H9 (cell line): ENCODE data around the gene CTCF. TPM values are rescaled to one million over a fixed set of nuclear protein-coding genes. Genes with fewer than 3 reads are reported as not detected.
A peak's percentile ranks its signal among the peaks of the same experiment; 100 is the strongest.

Experiments
- DNase-seq: peaks from one replicate; pipeline ENCODE4 v3.0.0-alpha.2; 2017
- H2AFZ ChIP-seq: one replicate; pipeline ENCODE4 v1.6.1; 2013; ENCODE audit warnings: mild to moderate bottlenecking, low read length, control low read depth, moderate library complexity
- H2AK5ac ChIP-seq: 2 replicates; pipeline ENCODE4 v1.6.1; 2013; ENCODE audit warnings: low read length, control low read depth, mixed read lengths; ENCODE audit not compliant: insufficient read length
- H2BK120ac ChIP-seq: one replicate; pipeline ENCODE4 v1.6.1; 2013; ENCODE audit warnings: low read depth, mild to moderate bottlenecking, low read length, control low read depth, inconsistent platforms; ENCODE audit not compliant: poor library complexity, severe bottlenecking
- H2BK12ac ChIP-seq: 2 replicates; pipeline ENCODE4 v1.6.1; 2013; ENCODE audit warnings: low read length, control low read depth, mixed read lengths, low read depth; ENCODE audit not compliant: insufficient read length
- H2BK15ac ChIP-seq: 2 replicates; pipeline ENCODE4 v1.6.1; 2013; ENCODE audit warnings: low read depth, low read length, control low read depth
- H2BK20ac ChIP-seq: one replicate; pipeline ENCODE4 v1.6.1; 2013; ENCODE audit warnings: low read depth, mild to moderate bottlenecking, low read length, control low read depth, inconsistent platforms; ENCODE audit not compliant: poor library complexity, severe bottlenecking
- H2BK5ac ChIP-seq: 2 replicates; pipeline ENCODE4 v1.6.1; 2013; ENCODE audit warnings: low read length, control low read depth, mixed read lengths; ENCODE audit not compliant: insufficient read length
- H3K14ac ChIP-seq: 2 replicates; pipeline ENCODE4 v1.6.1; 2013; ENCODE audit warnings: low read length, control low read depth; ENCODE audit not compliant: insufficient read depth
- H3K18ac ChIP-seq: 2 replicates; pipeline ENCODE4 v1.6.1; 2013; ENCODE audit warnings: low read depth, mild to moderate bottlenecking, mixed read lengths, low read length, control low read depth; ENCODE audit not compliant: insufficient read length
- H3K23ac ChIP-seq: 2 replicates; pipeline ENCODE4 v1.6.1; 2013; ENCODE audit warnings: low read length, control low read depth, mixed read lengths, low read depth; ENCODE audit not compliant: insufficient read length
- H3K23me2 ChIP-seq: 2 replicates; pipeline ENCODE4 v1.6.1; 2013; ENCODE audit warnings: low read depth, mild to moderate bottlenecking, mixed read lengths, low read length, control low read depth; ENCODE audit not compliant: insufficient read length, poor library complexity, severe bottlenecking
- H3K27ac ChIP-seq: 2 replicates; pipeline ENCODE4 v1.5.1; 2013; ENCODE audit warnings: low read length, control low read depth, mixed read lengths, low read depth; ENCODE audit not compliant: insufficient read length
- H3K27me3 ChIP-seq: 2 replicates; pipeline ENCODE4 v1.6.1; 2013; ENCODE audit warnings: low read length, control low read depth, inconsistent platforms; ENCODE audit not compliant: insufficient read depth
- H3K4ac ChIP-seq: 2 replicates; pipeline ENCODE4 v1.6.1; 2013; ENCODE audit warnings: low read depth, mild to moderate bottlenecking, control low read depth, inconsistent platforms, low read length, moderate library complexity
- H3K4me1 ChIP-seq: 2 replicates; pipeline ENCODE4 v1.6.1; 2013; ENCODE audit warnings: low read length, control low read depth, inconsistent platforms; ENCODE audit not compliant: insufficient read depth
- H3K4me2 ChIP-seq: 2 replicates; pipeline ENCODE4 v1.6.1; 2013; ENCODE audit warnings: low read length, control low read depth, mixed read lengths; ENCODE audit not compliant: insufficient read length, insufficient read depth
- H3K56ac ChIP-seq: 2 replicates; pipeline ENCODE4 v1.6.1; 2013; ENCODE audit warnings: low read depth, mild to moderate bottlenecking, mixed read lengths, low read length, control low read depth; ENCODE audit not compliant: insufficient read length
- H3K79me1 ChIP-seq: 2 replicates; pipeline ENCODE4 v1.6.1; 2013; ENCODE audit warnings: low read depth, mild to moderate bottlenecking, moderate library complexity, low read length, control low read depth, inconsistent platforms; ENCODE audit not compliant: insufficient read depth, poor library complexity, severe bottlenecking
- H3K79me2 ChIP-seq: 2 replicates; pipeline ENCODE4 v1.6.1; 2013; ENCODE audit warnings: low read length, control low read depth, inconsistent platforms; ENCODE audit not compliant: insufficient read depth
- H3K9ac ChIP-seq: 2 replicates; pipeline ENCODE4 v1.6.1; 2013; ENCODE audit warnings: low read length, control low read depth, mixed read lengths; ENCODE audit not compliant: insufficient read length; ENCODE audit errors: extremely low read depth
- H3K9me3 ChIP-seq: one replicate; pipeline ENCODE4 v1.6.1; 2013; ENCODE audit warnings: low read depth, low read length, inconsistent platforms; ENCODE audit not compliant: control insufficient read depth
- H3T11ph ChIP-seq: one replicate; pipeline ENCODE4 v1.6.1; 2013; ENCODE audit warnings: mild to moderate bottlenecking, low read length, control low read depth, inconsistent platforms
- H4K20me1 ChIP-seq: one replicate; pipeline ENCODE4 v1.6.1; 2013; ENCODE audit not compliant: control insufficient read depth, insufficient read length, insufficient read depth
- H4K5ac ChIP-seq: 2 replicates; pipeline ENCODE4 v1.6.1; 2013; ENCODE audit warnings: low read depth, mild to moderate bottlenecking, mixed read lengths, low read length, control low read depth; ENCODE audit not compliant: insufficient read length
- H4K8ac ChIP-seq: replicated peaks from 2 replicates; pipeline ENCODE4 v1.6.1; 2013; ENCODE audit warnings: low read length, control low read depth, mixed read lengths, low read depth; ENCODE audit not compliant: insufficient read length
- H4K91ac ChIP-seq: 2 replicates; pipeline ENCODE4 v1.6.1; 2013; ENCODE audit warnings: low read depth, mild to moderate bottlenecking, moderate library complexity, mixed read lengths, low read length, control low read depth; ENCODE audit not compliant: insufficient read length
- H3K27ac Mint-ChIP-seq, 3 experiments: 2 replicates in 2 of 3; 3 replicates in 1 of 3; pipeline ENCODE4 v1.8.0; 2020 to 2021; ENCODE audit warnings: mixed read lengths in 3 of 3, mild to moderate bottlenecking in 1 of 3, moderate library complexity in 1 of 3
- H3K27me3 Mint-ChIP-seq: 2 replicates; pipeline ENCODE4 v1.8.0; 2021; ENCODE audit warnings: low read depth, mild to moderate bottlenecking, moderate library complexity, mixed read lengths
- H3K36me3 Mint-ChIP-seq, 3 experiments: 2 replicates in 2 of 3; 3 replicates in 1 of 3; pipeline ENCODE4 v1.8.0; 2020 to 2021; ENCODE audit warnings: low read depth in 3 of 3, mixed read lengths in 3 of 3; ENCODE audit not compliant: insufficient read depth in 1 of 3
- H3K4me1 Mint-ChIP-seq, 2 experiments: 2 replicates each; pipeline ENCODE4 v1.8.0; 2020; ENCODE audit warnings: mixed read lengths in 2 of 2
- H3K4me3 Mint-ChIP-seq, 2 experiments: 2 replicates in 1 of 2; 3 replicates in 1 of 2; pipeline ENCODE4 v1.8.0; 2020 to 2021; ENCODE audit warnings: mild to moderate bottlenecking in 2 of 2, mixed read lengths in 2 of 2, moderate library complexity in 1 of 2
- H3K9me3 Mint-ChIP-seq, 2 experiments: 2 replicates in 1 of 2; 3 replicates in 1 of 2; pipeline ENCODE4 v1.8.0; 2020; ENCODE audit warnings: mild to moderate bottlenecking in 2 of 2, mixed read lengths in 2 of 2, moderate library complexity in 1 of 2
- CTCF ChIP-seq: fragments of 200-600 bp; sonication (generic); conservative IDR thresholded peaks from 3 replicates; pipeline ENCODE4 v1.8.0; 2021; ENCODE audit warnings: antibody characterized with exemption, mild to moderate bottlenecking
- WGBS: extraction: QIAGEN DNeasy Blood & Tissue Kit; methylation state at CpG from one replicate; pipeline ENCODE4 v1.1.7; 2013; ENCODE audit warnings: missing lambda C conversion rate, low lambda C conversion rate, mixed read lengths; ENCODE audit not compliant: insufficient read length; ENCODE audit errors: extremely low coverage; 5-methylcytosine and 5-hydroxymethylcytosine counted together
- total RNA-seq: library from RNA; stranded (reverse); gene quantifications from 2 replicates; pipeline ENCODE4 v1.2.1, GENCODE V29; 2021

The CTCF gene
- total RNA-seq, 1 experiment from 2014 or later = 87.3 TPM

DNA sequence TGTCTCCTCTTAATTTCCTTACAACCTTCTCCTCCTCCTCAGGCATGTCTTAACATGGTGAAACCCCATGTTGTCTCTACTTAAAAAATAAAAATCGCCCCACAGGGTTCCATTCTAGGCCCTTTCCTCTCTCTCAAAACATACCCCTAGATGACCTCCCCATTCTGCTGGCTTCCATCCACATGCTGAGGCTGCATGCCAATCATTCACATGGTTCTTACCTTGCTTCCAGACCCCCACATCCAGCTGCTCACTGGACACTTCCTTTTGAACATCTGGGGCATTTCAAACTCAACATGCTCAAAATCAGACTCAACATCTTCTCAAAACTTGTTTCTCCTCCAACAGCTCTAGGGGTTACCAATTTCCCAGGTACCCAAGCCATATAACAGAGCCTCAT, 12.4 kb upstream of the CTCF start:
- peaks cover 0 to 12% (median 0%) of the 10 kb centered on the region in 3 experiments; a peak in 5 of 7 replicates for H3K36me3 Mint-ChIP-seq

More for the DNA sequence above, 12.4 kb upstream of the CTCF start:
- H2BK15ac ChIP-seq = no peak overlapping the region
- no peak overlapping the region for H2BK12ac ChIP-seq
- H3K27ac ChIP-seq = no peak overlapping the region
- Mint-ChIP-seq H3K9me3 (no peaks in the 10 kb centered on the region), H3K27ac (peak overlapping the region in 2 of 3 experiments; percentile 4 to 32; a peak in 2 of 7 replicates), H3K4me1 (peaks cover 10 to 21% of the 10 kb centered on the region in 2 experiments), H3K4me3 (no peak overlapping the region), H3K27me3 (no peaks in the 10 kb centered on the region)
- no peak overlapping the region for H3T11ph ChIP-seq
- H3K4me2 ChIP-seq = no peak overlapping the region
- no peak overlapping the region for H2AFZ ChIP-seq
- no peaks in the 10 kb centered on the region for H3K9me3 ChIP-seq
- no peak overlapping the region for H2BK120ac ChIP-seq
- H3K23me2 ChIP-seq = no peaks in the 10 kb centered on the region
- H4K8ac ChIP-seq = no peak overlapping the region
- H3K4ac ChIP-seq = no peak overlapping the region
- no peaks in the 10 kb centered on the region for H3K27me3 ChIP-seq
- H3K18ac ChIP-seq = no peak overlapping the region
- no peak overlapping the region for H4K91ac ChIP-seq
- H2BK20ac ChIP-seq = no peak overlapping the region
- no peaks in the 10 kb centered on the region; the same call in 1 of the 2 replicates for H3K4me1 ChIP-seq
- no peak for DNase-seq
- H3K14ac ChIP-seq = no peak overlapping the region
- no peak overlapping the region for H4K5ac ChIP-seq
- no peaks in the 10 kb centered on the region for H3K79me2 ChIP-seq
- no peak for TF ChIP-seq CTCF
- no CpG with 5 or more reads among the region's 1 CpG for WGBS
- H3K9ac ChIP-seq = no peak overlapping the region
- H3K56ac ChIP-seq = no peak overlapping the region
- H4K20me1 ChIP-seq = no peaks in the 10 kb centered on the region
- H3K23ac ChIP-seq = no peak overlapping the region
- H3K79me1 ChIP-seq = no peaks in the 10 kb centered on the region
- no peak overlapping the region for H2BK5ac ChIP-seq
- H2AK5ac ChIP-seq = no peak overlapping the region
